SK-N-SH (cell line): ENCODE measurements around the gene RCSD1.

Source experiments
- CTCF ChIP-seq: fragments of 200-600 bp; sonication (generic); IDR thresholded peaks from 2 replicates; pipeline ENCODE4 v1.6.1; 2017; ENCODE audit warnings: antibody characterized with exemption, mild to moderate bottlenecking, moderate library complexity
- ELF1 ChIP-seq: IDR thresholded peaks from 2 replicates; pipeline ENCODE4 v1.4.0; 2012
- NFIC ChIP-seq: IDR thresholded peaks from 2 replicates; pipeline ENCODE4 v1.4.0; 2012; ENCODE audit warnings: borderline replicate concordance
- RAD21 ChIP-seq: IDR thresholded peaks from 2 replicates; pipeline ENCODE4 v1.6.1; 2012; ENCODE audit warnings: mild to moderate bottlenecking, low read length
- RXRA ChIP-seq: IDR thresholded peaks from 2 replicates; pipeline ENCODE4 v1.4.0; 2012; ENCODE audit warnings: low read depth, mild to moderate bottlenecking, borderline replicate concordance

GRCh38 chr1:167678422-167678821, 48.4 kb downstream of the RCSD1 start:
- TF ChIP-seq ELF1 = no peak
- TF ChIP-seq RAD21 = no peak
- TF ChIP-seq RXRA = no peak
- TF ChIP-seq CTCF = no peak
- TF ChIP-seq NFIC = no peak
